Stomach smooth muscle (tissue), 2 donors: ENCODE data around the gene ST3GAL3.

Experiments used
- H3K27ac ChIP-seq: one replicate; pipeline ENCODE4 v1.7.0; 2013; ENCODE audit warnings: mild to moderate bottlenecking, low read length, inconsistent platforms
- H3K27me3 ChIP-seq, 2 donors: one replicate each; pipeline ENCODE4 v1.7.0; 2013; ENCODE audit warnings: low read length in 2 of 2; ENCODE audit not compliant: insufficient read depth in 2 of 2, control insufficient read depth in 1 of 2
- H3K36me3 ChIP-seq, 2 donors: one replicate each; pipeline ENCODE4 v1.7.0; 2013; ENCODE audit warnings: low read length in 2 of 2; ENCODE audit not compliant: control insufficient read depth in 2 of 2, insufficient read depth in 2 of 2
- H3K4me1 ChIP-seq: one replicate; pipeline ENCODE4 v1.7.0; 2013; ENCODE audit warnings: low read length; ENCODE audit not compliant: control insufficient read depth, insufficient read depth
- H3K4me3 ChIP-seq, 2 donors: one replicate each; pipeline ENCODE4 v1.7.0; 2013; ENCODE audit warnings: low read length in 2 of 2
- H3K9ac ChIP-seq, 2 donors: one replicate each; pipeline ENCODE4 v1.7.0; 2013; ENCODE audit warnings: low read length in 2 of 2, mild to moderate bottlenecking in 1 of 2
- H3K9me3 ChIP-seq, 2 donors: one replicate each; pipeline ENCODE4 v1.7.0; 2013; ENCODE audit warnings: low read length in 2 of 2; ENCODE audit not compliant: control insufficient read depth in 2 of 2
- donor health status: healthy.
- donor health status: Pancreatic carcinoma.

ST3GAL3 gene, protein sequence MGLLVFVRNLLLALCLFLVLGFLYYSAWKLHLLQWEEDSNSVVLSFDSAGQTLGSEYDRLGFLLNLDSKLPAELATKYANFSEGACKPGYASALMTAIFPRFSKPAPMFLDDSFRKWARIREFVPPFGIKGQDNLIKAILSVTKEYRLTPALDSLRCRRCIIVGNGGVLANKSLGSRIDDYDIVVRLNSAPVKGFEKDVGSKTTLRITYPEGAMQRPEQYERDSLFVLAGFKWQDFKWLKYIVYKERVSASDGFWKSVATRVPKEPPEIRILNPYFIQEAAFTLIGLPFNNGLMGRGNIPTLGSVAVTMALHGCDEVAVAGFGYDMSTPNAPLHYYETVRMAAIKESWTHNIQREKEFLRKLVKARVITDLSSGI

DNA sequence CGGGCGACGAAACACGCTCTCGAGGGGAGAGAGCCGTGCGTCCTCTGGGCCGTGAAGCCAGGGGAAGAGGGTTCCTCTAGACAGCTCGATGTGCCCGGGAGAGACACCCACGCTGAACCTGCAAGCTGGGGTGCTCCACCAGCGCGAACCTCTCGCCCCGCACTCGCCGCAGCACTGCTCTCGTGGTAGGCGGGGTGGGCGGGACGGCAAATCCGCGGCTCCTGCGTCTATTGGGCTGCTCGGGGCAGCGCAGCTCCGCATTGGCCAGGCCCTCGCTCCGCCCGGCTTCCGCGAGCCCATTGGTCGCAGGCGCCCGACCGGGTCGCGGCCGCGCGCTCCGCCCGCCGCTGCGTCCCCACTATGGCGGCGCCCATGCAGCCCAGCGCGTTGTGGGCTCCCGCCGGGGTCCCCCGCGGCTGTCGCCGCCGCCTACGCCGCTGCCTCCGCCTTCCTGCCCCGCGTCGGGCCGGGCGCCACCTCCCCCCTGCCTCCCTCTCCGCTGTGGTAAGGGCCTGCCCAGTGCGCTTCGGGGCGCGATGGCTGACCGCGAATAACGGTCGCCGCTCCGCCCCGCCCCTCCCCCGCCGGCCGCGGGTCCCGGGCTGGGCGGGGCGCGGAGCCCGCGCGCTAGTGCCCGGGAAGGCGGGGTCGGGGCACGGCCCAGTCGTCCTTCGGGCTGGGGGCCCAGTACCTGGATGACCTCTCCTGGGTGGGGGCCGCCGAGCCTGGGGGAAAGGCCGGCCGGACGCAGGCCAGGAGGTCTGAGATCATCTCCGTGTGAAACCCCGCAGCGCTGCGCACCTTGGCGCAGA is at the start of gene ST3GAL3:
ST3GAL3 (plus strand) TSS at position 347 of the 812 bp plus-strand sequence. CDS start 28,727 bp downstream, outside the sequence.
- H3K27me3 ChIP-seq = no peaks in the 10 kb centered on the region
- H3K9ac ChIP-seq = peak within 1 kb of the TSS; percentile 80 to 82
- H3K27ac ChIP-seq = peak within 1 kb of the TSS; percentile 50
- peaks cover 24 to 27% of the 10 kb centered on the region in 2 donors for H3K36me3 ChIP-seq
- H3K4me3 ChIP-seq = peak within 1 kb of the TSS; percentile 85 to 91
- H3K4me1 ChIP-seq = peaks cover 14% of the 10 kb centered on the region
- no peaks in the 10 kb centered on the region for H3K9me3 ChIP-seq

DNA sequence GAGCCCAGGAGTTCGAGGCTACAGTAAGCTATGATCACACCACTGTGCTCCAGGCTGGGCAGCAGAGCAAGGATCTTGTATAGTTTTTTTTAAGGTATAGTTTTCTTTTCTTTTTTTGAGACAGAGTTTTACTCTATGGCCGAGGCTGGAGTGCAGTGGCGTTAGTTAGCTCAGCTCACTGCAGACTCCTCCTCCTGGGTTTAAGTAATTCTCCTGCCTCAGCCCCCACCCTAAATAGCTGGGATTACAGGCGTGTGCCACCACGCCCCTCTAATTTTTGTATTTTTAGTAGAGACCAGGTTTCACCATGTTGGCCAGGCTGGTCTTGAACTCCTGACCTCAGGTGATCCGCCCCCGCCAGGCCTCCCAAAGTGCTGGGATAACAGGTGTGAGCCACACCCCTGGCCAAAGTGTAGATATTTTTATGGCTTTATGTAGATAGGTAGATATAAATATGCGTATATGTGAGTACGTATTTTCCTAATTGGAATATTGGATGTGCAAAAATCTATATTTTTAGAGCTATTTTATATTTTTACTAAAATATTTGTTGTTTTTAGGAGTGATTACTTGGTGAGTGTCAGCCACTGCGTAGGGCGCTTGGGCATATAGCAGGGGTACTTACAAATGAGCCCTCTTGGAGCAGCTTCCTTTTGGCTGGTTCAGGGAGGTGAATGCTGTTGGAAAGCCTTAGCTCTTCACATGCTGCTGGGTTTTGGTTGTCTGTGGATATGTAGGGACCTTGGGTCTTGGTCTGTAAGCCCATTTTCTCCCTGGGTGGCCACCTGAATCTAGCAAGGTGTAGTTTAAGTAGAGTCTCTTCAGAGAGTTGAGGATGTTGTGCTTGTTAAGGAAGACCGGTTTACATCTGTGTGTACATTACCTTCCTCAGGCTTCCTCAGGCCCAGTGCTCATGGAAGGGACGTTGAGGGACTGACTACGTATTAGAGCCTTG is 47.8 kb upstream of the ST3GAL3 start:
- no peak overlapping the region for H3K27ac ChIP-seq
- H3K27me3 ChIP-seq = no peaks in the 10 kb centered on the region
- no peak overlapping the region for H3K4me3 ChIP-seq
- H3K36me3 ChIP-seq = peaks cover 58 to 59% of the 10 kb centered on the region in 2 donors
- H3K9me3 ChIP-seq = no peaks in the 10 kb centered on the region
- no peak overlapping the region for H3K9ac ChIP-seq
- H3K4me1 ChIP-seq = no peaks in the 10 kb centered on the region

DNA sequence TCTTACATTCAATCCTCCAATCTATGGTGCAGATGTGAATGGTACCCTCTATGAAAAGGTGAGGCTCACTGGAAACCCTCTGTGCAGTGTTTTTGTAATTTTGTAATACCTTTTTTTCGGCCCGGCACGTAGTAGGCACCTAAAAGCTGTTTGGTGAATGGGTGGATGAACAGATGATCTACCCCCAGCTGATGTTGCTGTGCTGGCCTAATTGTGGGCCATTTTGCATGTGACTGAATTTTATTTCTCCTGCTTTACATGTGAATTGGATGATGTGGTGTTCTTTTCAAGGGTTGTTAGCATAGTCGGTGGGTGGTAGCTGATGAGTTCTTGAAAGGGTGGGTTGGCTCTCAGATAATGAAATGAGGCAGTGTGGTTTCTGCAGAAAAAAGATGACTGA is 47.0 kb upstream of the ST3GAL3 start:
- H3K4me1 ChIP-seq = no peaks in the 10 kb centered on the region
- H3K27ac ChIP-seq = no peak overlapping the region
- H3K4me3 ChIP-seq = no peak overlapping the region
- no peak overlapping the region for H3K9ac ChIP-seq
- H3K27me3 ChIP-seq = no peaks in the 10 kb centered on the region
- H3K36me3 ChIP-seq = peaks cover 53 to 61% of the 10 kb centered on the region in 2 donors
- H3K9me3 ChIP-seq = no peaks in the 10 kb centered on the region

DNA sequence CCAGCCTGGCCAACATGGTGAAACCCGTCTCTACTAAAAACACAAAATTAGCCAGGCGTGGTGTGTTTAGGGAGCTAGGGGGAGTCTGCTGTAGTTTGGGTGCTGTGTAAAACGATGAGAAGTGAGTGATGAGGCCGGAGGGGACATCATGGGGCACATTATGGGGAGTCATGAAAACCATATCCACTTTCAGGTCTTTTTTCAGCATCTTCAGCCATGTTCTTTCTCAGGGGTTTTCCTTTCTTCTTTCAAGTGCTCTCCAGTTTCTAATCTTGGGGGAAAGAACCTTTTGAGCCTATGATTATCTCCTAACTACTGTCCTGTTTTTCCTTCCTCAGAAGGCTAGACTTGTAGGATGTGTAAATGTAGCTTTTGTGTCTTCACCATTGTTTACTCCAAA is 43.0 kb upstream of the ST3GAL3 start:
- Histone ChIP-seq H3K9ac (no peak overlapping the region), H3K4me1 (no peaks in the 10 kb centered on the region), H3K27ac (no peak overlapping the region), H3K36me3 (peaks cover 79 to 88% of the 10 kb centered on the region in 2 donors), H3K4me3 (no peak overlapping the region), H3K9me3 (no peaks in the 10 kb centered on the region), H3K27me3 (no peaks in the 10 kb centered on the region)

DNA sequence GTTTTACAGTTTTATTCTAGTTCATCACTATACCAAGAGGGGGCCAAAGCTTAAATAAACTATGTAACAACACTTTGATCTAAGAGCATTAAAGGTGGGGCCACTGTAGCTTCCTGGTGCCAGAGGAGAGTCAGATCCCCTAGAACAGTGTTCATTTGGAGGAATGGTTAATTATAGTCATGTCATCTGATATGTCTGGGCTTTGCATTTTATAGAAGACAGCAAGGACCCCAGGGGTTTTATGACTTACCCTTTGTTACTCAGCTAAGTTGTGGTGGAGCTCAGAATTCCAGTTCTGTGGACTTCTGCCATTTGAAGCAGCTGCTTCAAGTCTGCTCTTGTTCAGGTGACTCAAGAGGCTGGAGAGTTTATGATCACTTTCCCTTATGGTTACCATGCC is 40.7 kb upstream of the ST3GAL3 start:
- no peak overlapping the region for H3K27ac ChIP-seq

DNA sequence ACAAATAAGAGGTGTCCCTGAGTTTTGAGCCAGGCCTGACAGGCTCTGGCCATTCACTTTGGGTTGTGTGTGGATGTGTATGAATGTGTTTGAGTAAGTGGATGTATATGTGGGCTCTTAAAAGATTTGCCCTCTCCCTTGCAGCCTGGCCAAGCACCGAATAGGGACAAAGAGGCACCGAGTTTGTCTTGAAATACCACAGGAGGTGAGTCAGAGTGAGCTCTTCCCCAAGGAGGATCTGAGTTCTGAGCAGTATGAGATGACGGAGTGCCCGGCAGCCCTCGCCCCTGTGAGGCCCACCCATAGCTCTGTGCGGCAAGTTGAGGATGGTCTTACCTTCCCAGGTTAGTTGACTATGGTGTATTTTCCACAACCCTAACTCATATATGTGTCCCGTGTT is 38.4 kb upstream of the ST3GAL3 start:
- Histone ChIP-seq H3K27ac (no peak overlapping the region), H3K4me3 (no peak overlapping the region), H3K36me3 (peaks cover 76 to 78% of the 10 kb centered on the region in 2 donors), H3K9ac (no peak overlapping the region), H3K4me1 (no peaks in the 10 kb centered on the region), H3K9me3 (no peaks in the 10 kb centered on the region), H3K27me3 (no peaks in the 10 kb centered on the region)

More for the DNA sequence above, 40.7 kb upstream of the ST3GAL3 start:
- Histone ChIP-seq H3K9me3 (no peaks in the 10 kb centered on the region), H3K4me1 (no peaks in the 10 kb centered on the region), H3K27me3 (no peaks in the 10 kb centered on the region), H3K36me3 (peaks cover 80 to 90% of the 10 kb centered on the region in 2 donors), H3K9ac (no peak overlapping the region), H3K4me3 (no peak overlapping the region)

DNA sequence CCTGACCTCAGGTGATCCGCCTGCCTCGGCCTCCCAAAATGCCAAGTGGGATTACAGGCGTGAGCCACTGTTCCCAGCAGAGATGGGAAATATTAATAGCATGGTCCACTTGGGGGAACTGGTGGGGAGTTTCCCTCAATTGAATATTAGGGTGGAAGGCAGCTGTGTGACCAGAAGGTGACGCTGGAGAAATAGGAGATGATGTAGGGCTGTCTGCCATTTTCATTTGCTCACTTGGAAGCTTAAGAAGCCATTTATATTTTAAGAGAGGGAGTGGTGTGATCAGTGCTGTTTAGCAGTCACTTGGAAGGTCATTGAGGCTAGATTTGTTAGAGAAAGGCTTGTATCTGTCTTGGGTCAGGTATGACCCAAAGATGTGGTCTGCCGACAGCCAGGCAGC is 37.5 kb upstream of the ST3GAL3 start:
- Histone ChIP-seq H3K36me3 (peaks cover 72 to 73% of the 10 kb centered on the region in 2 donors), H3K4me1 (no peaks in the 10 kb centered on the region), H3K27ac (no peak overlapping the region), H3K4me3 (no peak overlapping the region), H3K9me3 (no peaks in the 10 kb centered on the region), H3K27me3 (no peaks in the 10 kb centered on the region), H3K9ac (no peak overlapping the region)

DNA sequence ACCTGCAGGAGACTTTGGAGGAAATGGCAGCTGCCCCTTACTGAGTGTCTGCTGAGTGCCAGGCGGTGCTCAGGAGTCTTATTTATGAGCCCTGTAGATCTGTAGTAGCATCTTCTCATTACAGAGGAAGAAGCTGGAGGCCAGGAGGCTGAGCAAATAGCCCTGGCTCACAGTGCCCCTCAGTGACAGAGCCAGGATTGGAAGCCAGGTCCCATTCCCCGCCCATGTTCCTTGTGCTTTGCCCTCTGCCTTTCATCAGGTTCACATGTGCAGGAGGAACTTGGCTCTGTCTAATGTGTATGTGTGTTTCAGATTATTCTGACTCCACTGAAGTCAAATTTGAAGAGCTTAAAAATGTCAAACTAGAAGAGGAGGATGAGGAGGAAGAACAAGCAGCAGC is 36.1 kb upstream of the ST3GAL3 start:
- Histone ChIP-seq H3K4me3 (no peak overlapping the region), H3K9ac (no peak overlapping the region), H3K27me3 (no peaks in the 10 kb centered on the region), H3K9me3 (no peaks in the 10 kb centered on the region), H3K36me3 (peaks cover 65 to 72% of the 10 kb centered on the region in 2 donors), H3K27ac (no peak overlapping the region), H3K4me1 (no peaks in the 10 kb centered on the region)

DNA sequence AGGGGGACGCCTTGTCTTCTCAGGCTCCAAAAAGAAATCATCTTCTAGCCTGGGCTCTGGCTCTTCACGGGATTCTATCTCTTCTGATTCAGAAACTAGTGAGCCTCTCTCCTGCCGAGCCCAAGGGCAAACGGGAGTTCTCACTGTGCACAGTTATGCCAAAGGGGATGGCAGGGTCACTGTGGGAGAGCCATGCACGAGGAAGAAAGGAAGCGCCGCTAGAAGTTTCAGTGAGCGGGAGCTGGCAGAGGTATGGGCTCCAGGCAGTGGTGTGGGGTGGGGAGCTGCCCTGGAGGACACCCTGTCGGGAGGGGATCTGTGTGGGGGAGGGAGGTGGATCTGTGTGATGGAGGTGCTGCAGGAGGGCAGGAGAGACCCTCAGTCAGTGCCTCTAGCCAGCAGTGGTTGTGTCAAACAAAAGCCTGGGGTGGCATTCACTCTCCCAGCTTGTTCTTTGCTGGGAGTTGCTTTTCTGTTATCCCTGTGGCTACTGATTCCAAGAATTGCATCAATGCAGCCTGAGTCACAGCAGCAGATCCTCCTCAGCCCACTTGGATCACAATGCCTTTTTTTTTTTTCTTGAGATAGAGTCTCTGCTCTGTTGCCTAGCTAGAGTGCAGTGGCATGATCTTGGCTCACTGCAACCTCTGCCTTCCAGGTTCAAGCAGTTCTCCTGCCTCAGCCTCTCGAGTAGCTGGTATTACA is 35.6 kb upstream of the ST3GAL3 start:
- H3K27ac ChIP-seq = no peak overlapping the region

DNA sequence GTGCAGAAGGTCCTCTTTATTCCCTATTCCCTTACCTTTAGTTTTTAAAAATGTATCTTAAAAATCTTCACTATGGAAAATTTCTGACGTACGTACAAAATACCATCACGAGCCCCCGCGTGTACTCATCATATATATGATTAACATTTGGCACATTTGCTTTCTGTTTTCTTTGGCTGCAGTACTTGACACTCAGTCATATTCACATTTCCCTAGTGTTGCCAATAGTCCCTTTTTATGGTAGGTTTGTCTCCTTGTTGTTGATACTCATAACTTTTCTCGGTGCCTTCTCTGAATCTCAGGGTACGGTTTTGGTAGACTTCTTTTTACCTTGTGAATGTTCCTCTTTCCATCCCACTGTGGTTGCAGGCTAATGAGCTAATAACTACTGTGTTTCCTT is 34.1 kb upstream of the ST3GAL3 start:
- no peaks in the 10 kb centered on the region for H3K9me3 ChIP-seq
- H3K4me3 ChIP-seq = no peak overlapping the region
- peaks cover 47 to 57% of the 10 kb centered on the region in 2 donors for H3K36me3 ChIP-seq
- no peaks in the 10 kb centered on the region for H3K4me1 ChIP-seq
- no peak overlapping the region for H3K9ac ChIP-seq
- H3K27me3 ChIP-seq = no peaks in the 10 kb centered on the region
- no peak overlapping the region for H3K27ac ChIP-seq

More for the DNA sequence above, 35.6 kb upstream of the ST3GAL3 start:
- Histone ChIP-seq H3K4me3 (no peak overlapping the region), H3K9me3 (no peaks in the 10 kb centered on the region), H3K36me3 (peaks cover 59 to 66% of the 10 kb centered on the region in 2 donors), H3K9ac (no peak overlapping the region), H3K4me1 (no peaks in the 10 kb centered on the region), H3K27me3 (no peaks in the 10 kb centered on the region)
